UCSD-AML1 (cell line): ENCODE data around the gene PEF1.
"Not testable (repeated sequence)": the region's sequence is repeated elsewhere in the genome, so short reads cannot be mapped to it uniquely, and the experiment has no call there.

Source experiments
- DNase-seq: peaks from one replicate; lab custom pipeline; 2025; ENCODE audit not compliant: unreplicated experiment; lab: John Stamatoyannopoulos, UW

PEF1 gene

DNA sequence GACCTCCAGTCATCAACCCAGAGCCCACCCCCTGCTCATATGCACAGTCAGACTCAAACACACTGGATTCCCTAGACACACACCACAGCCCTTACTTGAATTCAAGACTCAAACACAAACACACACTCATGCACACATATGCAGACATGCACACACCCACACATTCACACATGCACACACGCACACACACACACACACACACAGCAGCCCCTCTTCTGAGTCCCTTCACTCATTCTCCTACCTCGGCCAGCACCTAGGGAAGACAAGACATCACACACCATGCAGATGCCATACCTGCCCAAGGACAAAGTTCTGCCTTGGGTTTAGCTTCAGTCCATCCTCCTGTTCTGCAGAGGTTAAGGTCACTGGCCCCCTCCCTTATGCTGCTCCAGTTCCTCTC is 28.7 kb downstream of the PEF1 start:
- DNase-seq: no peak

DNA sequence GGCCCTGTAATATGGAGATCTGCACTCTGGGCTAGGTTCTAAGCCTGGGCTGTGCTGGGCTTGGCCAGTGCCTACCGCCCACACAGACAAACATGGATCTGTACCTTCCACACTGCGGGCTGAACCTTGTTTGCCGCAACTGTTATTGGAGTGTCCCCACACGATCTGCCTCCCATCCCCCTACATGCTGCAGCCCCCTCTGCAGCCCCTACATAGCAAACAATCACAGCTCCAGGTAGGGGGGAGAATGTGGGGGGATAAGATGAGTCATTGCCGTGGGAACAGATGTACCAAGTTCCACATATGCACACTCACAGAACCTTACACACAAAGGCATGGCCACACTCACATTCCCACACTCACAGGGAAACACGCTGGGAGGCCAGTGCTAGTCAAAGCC is 29.3 kb downstream of the PEF1 start:
- no peak for DNase-seq

DNA sequence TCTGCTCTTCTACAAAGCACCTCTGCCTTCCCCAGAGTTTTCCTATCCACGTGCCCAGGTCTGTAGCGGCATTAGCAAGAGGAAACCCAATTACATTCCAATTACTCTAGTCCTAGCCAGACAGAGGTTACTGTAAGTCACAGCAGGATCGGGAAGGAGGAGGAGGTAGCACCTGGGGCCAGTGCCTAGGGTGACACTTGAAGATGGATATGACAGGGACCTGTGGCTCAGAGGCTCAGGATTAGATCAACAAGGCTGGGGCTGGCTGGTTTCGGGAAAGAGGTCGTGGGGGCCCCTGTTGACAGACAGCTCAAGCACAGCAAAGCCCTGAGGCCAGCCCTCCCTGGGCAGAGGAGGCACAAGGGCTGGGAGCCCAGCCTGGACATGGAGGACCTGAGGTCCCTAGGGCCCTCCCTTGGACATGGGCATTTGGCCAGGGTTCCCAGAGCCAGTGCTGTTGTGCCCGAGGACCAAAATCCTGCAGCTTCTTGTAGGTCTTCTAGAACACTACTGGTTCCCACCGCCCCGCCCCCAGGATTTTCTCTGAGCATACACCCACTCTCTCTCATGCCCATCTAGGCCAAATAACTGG is 30.2 kb downstream of the PEF1 start:
- DNase-seq: no peak

DNA sequence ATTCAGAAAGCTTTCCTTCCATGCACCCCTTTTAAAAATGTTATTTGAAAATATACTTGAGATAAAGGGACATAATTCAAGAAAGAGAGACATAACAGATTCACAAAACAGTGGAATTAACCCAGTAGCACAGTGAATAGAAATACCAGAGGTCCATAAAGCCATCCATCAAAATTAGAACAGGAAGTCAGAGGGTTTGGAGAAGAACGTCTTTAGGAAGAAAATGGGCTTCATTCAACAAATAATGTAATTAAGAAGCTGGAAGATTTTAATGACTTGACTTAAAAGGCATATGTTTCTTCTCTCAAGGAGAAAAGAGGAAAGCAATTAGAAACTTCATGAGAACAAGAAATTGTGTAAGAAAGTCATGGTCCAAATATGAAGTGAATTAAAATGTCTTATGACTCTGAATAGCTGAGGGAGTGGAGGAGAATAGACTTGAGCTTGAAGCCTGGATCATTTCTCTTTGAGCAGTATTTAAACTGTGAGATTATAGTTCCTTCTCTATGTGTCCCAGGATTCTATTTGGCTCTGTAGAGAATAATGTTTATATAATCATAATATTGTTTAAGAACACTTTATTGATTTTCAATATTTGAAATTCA is 35.1 kb downstream of the PEF1 start:
- DNase-seq: no peak

DNA sequence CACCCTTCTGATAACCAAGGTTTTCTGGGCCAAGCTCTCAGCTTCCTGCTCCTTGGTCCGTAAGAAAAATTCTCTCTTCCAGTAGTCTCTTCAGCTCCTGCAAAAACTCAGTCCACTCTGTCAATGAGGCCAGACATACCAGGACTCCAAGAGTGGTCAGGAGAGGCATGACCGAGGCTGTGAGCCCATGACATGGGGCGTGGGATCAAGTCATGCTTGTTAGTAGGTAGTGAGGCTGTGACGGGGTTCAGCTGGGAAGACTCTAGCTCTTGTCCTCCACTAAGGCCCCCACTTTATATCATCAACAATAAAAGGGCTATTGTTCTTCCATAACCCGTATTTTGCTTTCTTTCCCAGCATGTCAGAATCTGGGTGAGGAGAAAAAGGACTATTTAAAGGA is 37.3 kb downstream of the PEF1 start:
- no peak for DNase-seq

DNA sequence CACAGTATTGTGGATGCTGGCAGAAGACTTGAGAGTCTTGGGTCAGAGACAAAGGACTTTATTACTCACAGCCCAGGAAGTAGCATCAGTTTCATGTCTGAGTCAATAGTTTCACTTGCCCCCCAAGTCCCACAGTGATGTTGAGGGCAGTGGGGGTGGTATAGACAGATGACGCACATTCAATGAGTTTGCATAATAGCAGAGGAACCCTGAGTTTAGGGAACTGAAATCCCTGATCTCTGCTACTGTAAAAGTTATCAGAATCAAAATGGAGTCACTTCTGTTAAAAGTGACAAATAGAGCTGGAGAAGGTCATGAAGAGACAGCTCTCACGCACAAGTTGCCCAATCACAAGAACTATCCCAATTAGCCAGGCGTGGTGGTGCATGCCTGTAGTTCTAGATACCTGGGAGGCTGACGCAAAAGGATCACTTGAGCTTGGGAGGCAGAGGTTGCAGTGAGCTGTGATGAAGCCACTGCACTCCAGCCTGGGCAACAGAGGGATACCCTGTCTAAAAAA is 38.7 kb downstream of the PEF1 start:
- no peak for DNase-seq

DNA sequence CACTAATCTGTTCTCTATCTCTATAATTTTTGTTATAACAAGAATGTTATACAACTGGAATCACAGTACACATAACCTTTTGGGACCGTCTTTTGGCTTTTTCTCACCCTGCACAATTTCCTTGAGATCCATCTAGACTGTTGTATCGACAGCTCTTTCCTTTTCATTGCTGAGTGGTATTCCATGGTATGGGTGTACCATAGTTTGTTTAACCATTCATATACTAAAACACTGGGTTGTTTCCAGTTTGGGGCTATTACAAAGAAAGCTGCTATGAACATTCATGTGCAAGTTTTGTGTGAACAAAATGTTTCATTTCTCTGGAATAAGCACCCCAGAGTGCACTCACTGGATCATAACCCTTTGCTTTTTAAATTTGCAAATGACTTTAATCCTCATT is 42.6 kb downstream of the PEF1 start:
- no peak for DNase-seq

DNA sequence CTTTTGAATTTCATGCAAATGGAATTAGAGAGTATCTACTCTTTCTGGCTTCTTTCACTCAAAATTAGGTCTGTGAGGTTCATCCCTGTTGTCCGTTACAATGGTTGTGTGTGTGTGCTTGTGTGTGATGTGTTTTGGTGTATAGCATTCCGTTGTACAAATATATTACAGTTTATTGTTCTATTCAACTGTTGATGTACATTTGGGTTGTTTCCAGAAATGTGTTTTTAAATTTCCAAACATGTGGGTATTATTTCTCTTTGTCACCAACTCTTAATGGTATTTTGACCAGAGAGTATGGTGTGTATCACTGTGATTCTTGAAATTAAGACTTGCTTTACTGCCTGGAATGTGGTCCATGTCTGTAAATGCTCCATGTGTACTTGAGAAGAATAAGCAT is 44.0 kb downstream of the PEF1 start:
- no peak for DNase-seq

DNA sequence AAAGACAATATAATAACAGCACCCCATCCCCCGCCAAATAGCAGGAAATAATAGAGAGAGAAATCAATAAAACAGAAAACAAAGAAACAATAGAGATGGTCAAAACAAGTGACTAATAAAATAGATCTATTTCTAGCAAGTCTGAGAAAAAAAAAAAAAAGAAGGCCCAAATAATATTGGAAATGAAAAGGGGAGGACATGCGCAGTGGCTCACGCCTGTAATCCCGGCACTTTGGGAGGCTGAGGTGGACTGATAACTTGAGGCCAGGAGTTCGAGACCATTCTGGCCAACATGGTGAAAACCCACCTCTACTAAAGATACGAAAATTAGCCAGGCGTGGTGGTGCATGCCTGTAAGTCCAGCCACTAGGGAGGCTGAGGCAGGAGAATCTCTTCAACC is 45.7 kb downstream of the PEF1 start:
- DNase-seq: no peak

DNA sequence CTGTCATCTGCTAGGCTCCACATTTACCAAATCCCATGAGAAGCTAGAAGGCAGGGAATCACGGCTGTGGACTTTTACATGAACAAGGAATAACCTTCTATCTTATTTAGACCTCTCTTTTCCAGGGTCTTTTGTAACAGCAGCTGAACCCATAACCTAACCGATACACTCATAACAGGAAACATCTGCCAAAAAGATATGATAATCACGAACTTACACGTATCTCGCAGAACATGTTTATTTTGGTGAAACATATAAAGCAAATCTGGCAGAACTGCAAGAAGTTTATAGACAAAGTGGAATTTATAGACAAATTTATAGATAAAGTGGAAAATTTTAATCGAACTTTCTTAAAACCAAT is 48.0 kb downstream of the PEF1 start:
- DNase-seq: no peak

DNA sequence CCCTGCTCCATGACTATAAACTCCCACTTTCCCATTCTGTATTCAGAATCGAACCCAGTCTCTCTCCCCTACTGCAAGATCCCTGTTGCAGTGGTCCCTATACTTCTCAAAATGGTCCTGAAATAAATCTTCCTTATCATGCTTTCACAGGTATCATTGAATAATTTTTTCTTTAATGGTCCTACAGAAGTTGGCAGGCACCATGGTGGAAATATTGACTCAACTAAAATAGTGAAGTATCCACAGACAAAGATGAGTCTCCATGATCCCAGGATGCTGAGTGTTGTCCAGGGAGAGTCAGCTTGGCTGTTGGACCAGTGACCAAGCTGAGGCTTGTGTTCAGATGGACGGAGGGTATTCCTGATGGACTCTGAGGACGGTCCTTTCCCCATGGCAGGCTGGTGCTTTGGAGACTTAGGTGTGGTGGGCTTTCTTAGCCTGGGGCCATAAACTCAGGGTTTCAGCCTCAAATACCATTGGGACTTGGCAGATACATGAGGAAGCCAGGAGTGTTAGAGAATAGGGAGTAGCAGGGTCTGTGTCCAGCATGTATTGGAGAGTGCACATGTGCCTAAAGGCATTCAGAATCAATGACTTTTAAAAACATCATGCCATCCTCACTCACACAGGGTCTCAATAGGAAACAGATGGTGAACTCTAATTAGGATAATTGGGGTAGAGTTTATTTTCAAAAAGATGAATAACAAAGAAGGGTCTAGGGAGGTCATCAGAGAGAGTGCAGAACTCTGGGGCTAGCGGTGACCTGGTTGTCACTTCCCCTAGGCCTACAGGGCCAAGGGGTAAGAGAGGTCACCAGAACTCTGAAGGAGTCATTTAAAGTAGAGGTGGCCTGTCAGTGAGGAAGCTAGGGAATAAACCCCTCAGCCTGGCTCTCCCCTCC is 48.6 kb downstream of the PEF1 start:
- no peak for DNase-seq

DNA sequence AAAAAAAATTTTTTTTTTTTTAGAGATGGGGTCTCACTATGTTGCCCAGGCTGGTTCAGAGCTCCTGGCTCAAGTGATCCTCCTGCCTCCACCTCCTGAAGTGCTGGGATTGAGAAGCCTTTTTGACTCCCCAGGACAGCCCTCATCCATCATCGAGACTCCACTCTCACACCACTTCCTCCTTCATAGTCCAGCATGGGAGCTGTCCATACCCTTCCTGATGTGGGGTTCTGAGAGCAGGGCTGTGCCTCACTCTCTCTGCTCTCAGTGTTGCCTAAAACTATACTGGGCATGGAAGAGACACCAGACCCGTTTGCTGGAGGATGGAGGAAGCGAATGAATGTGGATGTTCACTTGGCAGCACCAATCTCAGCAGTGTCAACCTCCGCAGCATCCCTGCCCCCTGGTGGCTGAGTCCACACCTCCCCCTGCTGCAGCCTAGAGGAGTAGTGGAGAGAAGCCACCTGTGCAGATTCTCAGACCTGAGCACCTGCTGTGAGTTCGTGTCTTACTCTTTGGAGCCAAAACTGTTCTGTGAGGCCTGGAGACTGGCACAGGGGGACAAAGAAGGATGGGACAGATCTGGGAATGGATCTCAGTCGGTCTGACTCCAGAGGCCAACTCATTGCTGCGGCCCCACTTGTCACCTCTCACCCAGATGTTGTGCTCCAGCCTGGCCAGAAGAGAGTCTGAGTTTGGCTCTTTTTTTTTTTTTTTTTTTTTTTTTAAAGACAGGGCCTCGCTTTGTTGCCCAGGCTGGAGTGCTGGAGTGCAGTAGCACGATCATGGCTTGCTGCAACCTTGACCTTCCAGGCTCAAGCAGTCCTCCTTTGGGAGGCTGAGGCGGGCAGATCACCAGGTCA is 50.7 kb downstream of the PEF1 start:
- peak; percentile 57 for DNase-seq

DNA sequence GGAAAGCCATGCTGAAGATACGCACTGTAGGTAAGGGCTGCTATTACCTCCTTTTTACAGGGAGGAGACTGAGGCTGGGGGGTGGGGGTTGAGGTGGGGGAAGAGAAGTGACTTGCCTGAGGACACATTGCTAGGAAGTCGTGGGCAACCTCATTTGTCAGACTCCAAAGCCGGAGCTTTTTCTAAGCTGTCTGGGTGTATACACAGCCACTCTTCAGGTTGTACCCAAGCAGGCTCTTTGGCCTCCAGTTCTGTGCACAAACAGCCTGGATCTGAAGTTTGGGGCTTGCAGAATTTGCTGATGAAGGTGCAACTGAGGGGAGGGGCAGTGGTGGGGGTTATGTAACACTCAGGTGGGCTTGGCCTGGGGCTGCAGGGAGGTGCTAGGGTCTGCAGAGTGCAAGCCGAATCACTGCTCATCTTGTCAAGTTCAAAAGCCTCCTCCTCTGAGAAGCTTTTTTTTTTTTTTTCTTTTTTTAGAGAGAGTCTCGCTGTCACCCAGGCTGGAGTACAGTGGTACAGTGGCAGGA is 51.5 kb downstream of the PEF1 start:
- DNase-seq: no peak

DNA sequence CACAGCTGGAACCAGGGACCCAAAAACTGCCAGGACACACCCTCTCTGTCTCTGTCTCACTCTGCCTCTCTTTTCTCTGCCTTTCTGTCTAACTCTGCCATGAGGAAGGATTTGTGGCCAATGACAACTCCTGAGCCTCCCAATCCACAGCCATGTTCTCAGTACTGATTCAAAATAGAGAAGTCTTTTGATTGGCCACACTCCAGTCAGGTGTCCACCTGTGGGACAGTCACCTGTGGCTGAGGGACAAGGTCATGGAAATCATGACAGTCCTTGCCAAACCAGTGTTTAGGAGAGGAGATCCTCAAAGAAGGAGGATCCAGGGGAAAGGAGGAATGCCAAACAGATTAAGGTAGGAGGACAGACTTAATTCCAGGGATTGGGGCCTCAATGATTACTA is 52.5 kb downstream of the PEF1 start:
- DNase-seq: no peak

DNA sequence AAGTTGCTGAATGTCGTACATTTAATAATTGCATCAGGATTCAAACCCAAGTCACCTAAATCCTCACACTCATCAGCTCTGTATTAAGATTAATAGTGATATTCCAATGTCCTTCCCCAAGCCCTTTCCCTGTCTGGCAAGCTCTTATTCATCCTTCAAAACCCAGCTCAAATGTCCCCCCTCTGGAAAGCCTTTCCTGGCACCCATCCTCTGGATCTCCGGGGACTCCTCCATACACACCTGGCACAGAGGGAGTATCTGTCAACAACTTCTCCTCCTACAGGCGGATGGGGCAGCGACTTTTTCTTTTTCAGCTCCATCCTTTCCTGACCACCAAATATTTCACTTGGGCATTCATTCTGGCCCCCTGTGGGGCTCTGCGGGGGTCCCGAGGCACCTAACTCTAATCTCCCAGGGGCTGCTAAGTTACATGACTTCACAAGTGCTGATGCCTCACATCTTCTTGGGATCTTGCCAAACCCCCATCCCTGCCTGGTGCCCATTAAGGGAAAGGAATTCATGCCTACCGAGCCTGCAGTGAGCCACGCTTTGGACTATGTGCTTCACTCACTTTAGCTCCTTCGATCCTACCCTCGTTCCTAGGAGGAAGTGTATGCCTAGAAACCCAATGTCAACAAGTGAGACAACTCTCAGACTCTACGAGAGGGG is 53.1 kb downstream of the PEF1 start:
- DNase-seq: no peak

DNA sequence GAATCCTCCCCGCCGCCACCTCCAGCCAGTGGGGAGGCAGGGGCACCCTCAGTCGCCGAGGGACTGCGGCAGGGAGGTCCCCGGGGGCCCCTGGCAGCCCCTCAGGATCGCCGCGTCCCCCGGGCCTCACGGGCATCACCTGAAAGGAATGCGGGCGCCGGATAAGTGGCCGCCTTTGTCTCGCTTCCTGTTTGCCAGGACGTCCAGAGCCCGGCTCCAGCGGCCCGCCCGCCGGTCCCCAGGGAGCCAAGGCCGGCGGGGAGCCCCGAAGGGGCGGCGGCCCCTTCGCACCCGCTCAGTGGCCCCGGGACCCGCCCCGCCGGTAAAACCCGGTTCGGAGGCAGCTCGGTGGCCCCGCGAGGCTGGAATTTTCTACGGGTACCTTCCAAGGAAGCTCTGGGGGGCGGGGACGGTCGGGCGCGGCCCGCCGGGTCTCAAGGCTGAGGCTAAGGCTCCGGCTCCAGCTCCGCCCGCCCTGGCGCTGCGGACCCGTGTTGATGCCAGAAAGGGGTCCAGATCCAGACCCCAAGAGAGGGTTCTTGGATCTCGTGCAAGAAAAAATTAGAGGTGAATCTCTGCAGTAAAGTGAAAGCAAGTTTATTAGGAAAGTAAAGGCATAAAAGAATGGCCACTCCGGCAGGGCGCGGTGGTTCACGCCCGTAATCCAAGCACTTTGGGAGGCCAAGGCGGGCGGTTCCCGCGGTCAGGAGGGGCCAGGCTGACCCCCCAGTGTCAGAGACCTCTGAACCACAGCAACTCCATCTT is 55.7 kb downstream of the PEF1 start:
- no peak for DNase-seq

DNA sequence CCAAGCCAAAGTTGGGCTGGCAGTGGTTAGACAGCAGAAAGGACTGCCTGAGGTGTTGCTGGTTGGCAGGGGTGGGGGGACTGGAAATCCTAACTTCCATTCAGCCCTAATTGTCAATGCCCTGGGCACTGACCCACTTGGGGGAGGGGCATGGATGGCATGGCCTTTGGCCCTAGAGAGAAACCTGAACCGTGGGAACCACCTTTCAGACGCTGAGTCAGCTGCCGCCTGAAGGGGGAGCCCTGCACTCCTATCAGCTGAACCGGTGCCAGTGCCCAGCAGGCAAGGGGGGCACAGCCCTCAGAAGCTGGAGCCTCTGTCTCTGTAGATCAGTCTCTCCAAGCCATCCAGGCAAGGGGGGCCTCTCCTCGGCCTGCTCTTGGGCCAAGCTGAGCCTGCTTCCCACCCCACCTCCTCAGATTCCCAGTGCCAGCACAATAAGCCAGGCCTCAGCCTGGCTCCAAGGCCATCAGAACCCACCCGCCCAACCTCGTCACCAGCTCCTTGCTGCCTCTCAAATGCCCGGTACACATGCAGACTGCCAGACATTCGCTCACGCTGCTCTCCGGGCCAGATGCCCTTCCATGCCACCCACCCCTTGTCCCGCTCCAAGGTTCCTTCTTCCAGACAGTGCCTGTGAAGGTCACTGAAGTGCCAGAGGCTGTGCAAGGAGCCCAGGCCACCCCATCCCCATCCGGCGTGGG is 56.8 kb downstream of the PEF1 start:
- DNase-seq: peak; percentile 46

DNA sequence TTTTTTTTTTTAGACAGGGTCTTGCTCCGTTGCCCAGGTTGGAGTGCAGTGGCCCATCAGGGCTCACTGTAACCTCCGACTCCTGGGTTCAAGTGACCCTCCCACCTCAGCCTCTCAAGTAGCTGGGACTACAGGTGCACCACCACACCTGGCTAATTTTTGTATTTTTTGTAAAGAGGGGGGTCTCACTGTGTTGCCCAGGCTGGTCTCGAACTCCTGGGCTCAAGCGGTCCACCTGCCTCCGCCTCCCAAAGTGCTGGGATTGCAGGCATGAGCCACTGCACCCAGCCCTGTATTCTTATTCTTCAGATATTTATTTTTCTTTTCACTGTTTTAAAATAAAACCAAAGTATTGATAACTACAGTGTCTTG is 57.4 kb downstream of the PEF1 start:
- DNase-seq: not testable (repeated sequence)
